ENCODE data around the gene BEND6.

Gene BEND6

GRCh38 chr6:56951049-56951831 lies 3.7 kb upstream of the BEND6 start:
- TF ChIP-seq, protein P1, sequence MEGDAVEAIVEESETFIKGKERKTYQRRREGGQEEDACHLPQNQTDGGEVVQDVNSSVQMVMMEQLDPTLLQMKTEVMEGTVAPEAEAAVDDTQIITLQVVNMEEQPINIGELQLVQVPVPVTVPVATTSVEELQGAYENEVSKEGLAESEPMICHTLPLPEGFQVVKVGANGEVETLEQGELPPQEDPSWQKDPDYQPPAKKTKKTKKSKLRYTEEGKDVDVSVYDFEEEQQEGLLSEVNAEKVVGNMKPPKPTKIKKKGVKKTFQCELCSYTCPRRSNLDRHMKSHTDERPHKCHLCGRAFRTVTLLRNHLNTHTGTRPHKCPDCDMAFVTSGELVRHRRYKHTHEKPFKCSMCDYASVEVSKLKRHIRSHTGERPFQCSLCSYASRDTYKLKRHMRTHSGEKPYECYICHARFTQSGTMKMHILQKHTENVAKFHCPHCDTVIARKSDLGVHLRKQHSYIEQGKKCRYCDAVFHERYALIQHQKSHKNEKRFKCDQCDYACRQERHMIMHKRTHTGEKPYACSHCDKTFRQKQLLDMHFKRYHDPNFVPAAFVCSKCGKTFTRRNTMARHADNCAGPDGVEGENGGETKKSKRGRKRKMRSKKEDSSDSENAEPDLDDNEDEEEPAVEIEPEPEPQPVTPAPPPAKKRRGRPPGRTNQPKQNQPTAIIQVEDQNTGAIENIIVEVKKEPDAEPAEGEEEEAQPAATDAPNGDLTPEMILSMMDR (IDR thresholded peaks at IDR 0.05; ENCODE audit: low read depth, low read length, missing control alignments) = no peak

DNA sequence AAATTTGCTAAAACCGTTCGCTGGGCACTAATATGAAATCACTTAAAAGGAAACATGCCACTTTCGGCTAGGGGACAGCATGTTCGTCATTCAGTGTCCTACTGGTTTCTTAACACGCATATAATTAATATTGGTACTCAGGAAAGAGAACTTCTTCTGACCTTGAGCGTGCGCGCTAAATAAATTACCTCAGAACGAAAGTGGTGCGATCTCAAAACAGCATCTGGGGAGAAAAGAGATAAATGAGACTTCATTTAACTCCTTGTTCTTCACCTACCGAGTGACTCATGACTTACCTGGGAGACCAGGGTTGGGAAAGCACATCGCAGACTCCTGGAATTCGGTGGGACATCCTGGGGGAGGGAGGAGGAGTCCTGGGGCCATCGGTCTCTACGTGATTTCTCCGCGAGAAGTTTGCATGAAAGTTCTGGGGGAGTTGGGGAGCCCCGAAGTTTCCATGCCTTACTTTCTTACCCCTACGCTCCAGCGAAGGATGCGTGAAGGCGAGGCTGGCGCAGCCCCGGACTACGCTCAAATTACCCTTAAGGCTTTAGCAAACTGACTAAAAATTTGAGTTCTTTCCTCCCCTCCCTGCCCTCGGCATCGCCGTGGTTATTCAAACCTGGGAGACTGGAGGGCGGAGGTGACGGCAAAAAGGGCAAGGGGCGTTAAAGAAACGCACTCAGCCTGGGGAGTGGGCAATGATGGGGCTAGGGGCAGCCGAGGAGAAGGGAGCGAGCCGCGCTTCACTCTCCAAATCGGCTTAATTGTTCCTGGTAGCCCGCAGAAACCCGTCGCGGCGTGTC lies 1.1 kb upstream of the BEND6 start:
- DNase-seq (ENCODE audit: extremely low read depth, low read depth) = no peak
- H3K4me3 ChIP-seq (replicated peaks; ENCODE audit: low read depth, low read length) = peak overlapping the region; percentile 90
- TF ChIP-seq, protein P1 (IDR thresholded peaks at IDR 0.05; ENCODE audit: low read depth, low read length, missing control alignments) = no peak

More at GRCh38 chr6:56951049-56951831, 3.7 kb upstream of the BEND6 start:
- no peak for DNase-seq (ENCODE audit: extremely low read depth, low read depth)
- no peak overlapping the region for H3K4me3 ChIP-seq (replicated peaks; ENCODE audit: low read depth, low read length)

- TF ChIP-seq, protein P1 (IDR thresholded peaks at IDR 0.05; ENCODE audit: low read depth, low read length, missing control alignments) = peak; percentile 86
- H3K4me3 ChIP-seq (replicated peaks; ENCODE audit: low read depth, low read length) = peak overlapping the region; percentile 90
- DNase-seq (ENCODE audit: extremely low read depth, low read depth) = peak; percentile 73
These were observed 556 bp downstream of the BEND6 start for GRCh38 chr6:56955171-56956155.

DNA sequence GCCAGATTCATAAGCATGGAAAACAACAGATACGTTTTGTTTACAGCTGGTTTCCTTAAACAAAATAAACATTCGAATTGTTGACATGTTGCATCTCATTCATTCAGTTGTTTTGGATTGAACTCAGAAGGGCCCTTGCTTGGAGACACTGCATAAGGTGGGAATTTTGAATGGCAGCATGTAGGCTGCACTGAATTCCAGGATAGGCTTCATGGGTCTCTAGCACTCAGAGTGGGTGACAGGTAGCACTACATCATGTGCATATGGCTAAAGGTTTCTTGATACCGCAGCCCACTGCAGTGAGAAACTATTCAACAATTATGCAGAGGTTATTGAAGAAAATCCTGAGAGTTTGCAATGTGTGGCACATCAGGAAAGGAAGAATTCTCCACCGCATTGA lies 1.6 kb downstream of the BEND6 start:
- no peak for DNase-seq (ENCODE audit: extremely low read depth, low read depth)
- TF ChIP-seq, protein P1 (IDR thresholded peaks at IDR 0.05; ENCODE audit: low read depth, low read length, missing control alignments) = no peak
- no peak overlapping the region; the same call in 1 of the 2 replicates for H3K4me3 ChIP-seq (replicated peaks; ENCODE audit: low read depth, low read length)

GRCh38 chr6:56957856-56958255 lies 2.9 kb downstream of the BEND6 start:
- no peak overlapping the region for H3K4me3 ChIP-seq (replicated peaks; ENCODE audit: low read depth, low read length)
- no peak for DNase-seq (ENCODE audit: extremely low read depth, low read depth)
- TF ChIP-seq, protein P1 (IDR thresholded peaks at IDR 0.05; ENCODE audit: low read depth, low read length, missing control alignments) = no peak

DNA sequence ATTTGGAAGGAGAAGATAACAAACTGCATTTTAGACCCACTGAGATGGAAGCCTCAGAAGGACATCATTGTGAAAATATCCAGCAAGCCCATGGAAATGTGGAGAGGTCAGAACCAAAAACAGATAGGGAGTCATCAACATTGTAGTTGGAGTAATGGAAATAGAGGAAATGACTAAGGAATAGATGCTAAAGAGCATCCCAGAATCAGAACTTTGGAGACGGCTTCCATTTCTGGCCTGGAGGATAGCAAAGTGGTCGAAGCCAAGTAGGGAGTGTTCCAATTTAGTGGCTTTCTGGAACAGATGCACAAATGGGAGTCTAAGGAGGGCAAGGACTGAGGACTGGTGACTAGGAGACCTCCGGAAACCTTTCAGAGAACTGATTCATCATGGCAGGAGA lies 3.6 kb downstream of the BEND6 start:
- H3K4me3 ChIP-seq (replicated peaks; ENCODE audit: low read depth, low read length) = no peak overlapping the region
- TF ChIP-seq, protein P1 (IDR thresholded peaks at IDR 0.05; ENCODE audit: low read depth, low read length, missing control alignments) = no peak
- no peak for DNase-seq (ENCODE audit: extremely low read depth, low read depth)

All from HFF-Myc (cell line).